Esophagus muscularis mucosa (tissue), 4 donors: Measurements from ENCODE around the gene PPY.

Experiments used
- EP300 ChIP-seq: sonication (generic); formaldehyde crosslinking; IDR thresholded peaks from one replicate; pipeline ENCODE4 v1.6.1; 2017; ENCODE audit warnings: antibody characterized with exemption
- POLR2A ChIP-seq: fragments of 450-650 bp; IDR thresholded peaks from one replicate; pipeline ENCODE4 v1.6.1; 2017; ENCODE audit warnings: antibody characterized with exemption, moderate library complexity, mild to moderate bottlenecking, low read depth
- POLR2AphosphoS5 ChIP-seq, 2 donors: sonication (generic); formaldehyde crosslinking; IDR thresholded peaks; one replicate each; pipeline ENCODE4 v1.6.1; 2017; ENCODE audit warnings: antibody characterized with exemption in 2 of 2
- TF ChIP-seq, protein P1 (sequence below), 3 experiments: fragments of 200-600 bp in 2 of 3; fragments of 450-650 bp in 1 of 3; sonication (generic) in 2 of 3; IDR thresholded peaks; one replicate each; pipeline ENCODE4 v1.5.1; 2017 to 2019; ENCODE audit warnings: antibody characterized with exemption in 3 of 3, mild to moderate bottlenecking in 2 of 3, moderate library complexity in 1 of 3

GRCh38 chr17:43962479-43962878 is 20.2 kb upstream of the PPY start:
- TF ChIP-seq, protein P1, sequence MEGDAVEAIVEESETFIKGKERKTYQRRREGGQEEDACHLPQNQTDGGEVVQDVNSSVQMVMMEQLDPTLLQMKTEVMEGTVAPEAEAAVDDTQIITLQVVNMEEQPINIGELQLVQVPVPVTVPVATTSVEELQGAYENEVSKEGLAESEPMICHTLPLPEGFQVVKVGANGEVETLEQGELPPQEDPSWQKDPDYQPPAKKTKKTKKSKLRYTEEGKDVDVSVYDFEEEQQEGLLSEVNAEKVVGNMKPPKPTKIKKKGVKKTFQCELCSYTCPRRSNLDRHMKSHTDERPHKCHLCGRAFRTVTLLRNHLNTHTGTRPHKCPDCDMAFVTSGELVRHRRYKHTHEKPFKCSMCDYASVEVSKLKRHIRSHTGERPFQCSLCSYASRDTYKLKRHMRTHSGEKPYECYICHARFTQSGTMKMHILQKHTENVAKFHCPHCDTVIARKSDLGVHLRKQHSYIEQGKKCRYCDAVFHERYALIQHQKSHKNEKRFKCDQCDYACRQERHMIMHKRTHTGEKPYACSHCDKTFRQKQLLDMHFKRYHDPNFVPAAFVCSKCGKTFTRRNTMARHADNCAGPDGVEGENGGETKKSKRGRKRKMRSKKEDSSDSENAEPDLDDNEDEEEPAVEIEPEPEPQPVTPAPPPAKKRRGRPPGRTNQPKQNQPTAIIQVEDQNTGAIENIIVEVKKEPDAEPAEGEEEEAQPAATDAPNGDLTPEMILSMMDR (IDR thresholded peaks at IDR 0.05), result no peak
- TF ChIP-seq EP300 (no peak), POLR2A (no peak), POLR2AphosphoS5 (IDR thresholded peaks at IDR 0.05) (no peak)
